Stimulated activated naive B cell treated with anti-CD40 and anti-IgM and Interleukin-4, amounts not matched to agents 10 μg/mL and 1 μg/mL and 100 μg/mL, for 72 hours (primary cell): ENCODE data around the gene TBX15.
A peak's percentile ranks its signal among the peaks of the same experiment; 100 is the strongest.

Experiments used
- ATAC-seq, 2 donors: fragments of 150-1000 bp; cut with Tn5 transposase; replicated peaks; 2 replicates each; pipeline ENCODE4 v1.10.0; 2021; ENCODE audit warnings: moderate library complexity in 1 of 2
- DNase-seq: peaks from one replicate; pipeline ENCODE4 v3.0.0; 2021
- H3K27ac Mint-ChIP-seq: one replicate; pipeline ENCODE4 v1.8.0; 2022; ENCODE audit warnings: mild to moderate bottlenecking, mixed read lengths
- H3K27me3 Mint-ChIP-seq, 2 donors: one replicate each; pipeline ENCODE4 v1.8.0; 2022; ENCODE audit warnings: mixed read lengths in 2 of 2
- H3K36me3 Mint-ChIP-seq, 2 donors: one replicate each; pipeline ENCODE4 v1.8.0; 2022; ENCODE audit warnings: mixed read lengths in 2 of 2, mild to moderate bottlenecking in 1 of 2
- H3K4me1 Mint-ChIP-seq, 2 donors: one replicate each; pipeline ENCODE4 v1.8.0; 2022; ENCODE audit warnings: mixed read lengths in 2 of 2, mild to moderate bottlenecking in 1 of 2
- H3K4me3 Mint-ChIP-seq, 2 donors: one replicate each; pipeline ENCODE4 v1.8.0; 2022; ENCODE audit warnings: mild to moderate bottlenecking in 2 of 2, mixed read lengths in 2 of 2, moderate library complexity in 1 of 2
- H3K9me3 Mint-ChIP-seq, 2 donors: one replicate each; pipeline ENCODE4 v1.8.0; 2022; ENCODE audit warnings: mixed read lengths in 2 of 2, mild to moderate bottlenecking in 1 of 2

TBX15 gene

DNA sequence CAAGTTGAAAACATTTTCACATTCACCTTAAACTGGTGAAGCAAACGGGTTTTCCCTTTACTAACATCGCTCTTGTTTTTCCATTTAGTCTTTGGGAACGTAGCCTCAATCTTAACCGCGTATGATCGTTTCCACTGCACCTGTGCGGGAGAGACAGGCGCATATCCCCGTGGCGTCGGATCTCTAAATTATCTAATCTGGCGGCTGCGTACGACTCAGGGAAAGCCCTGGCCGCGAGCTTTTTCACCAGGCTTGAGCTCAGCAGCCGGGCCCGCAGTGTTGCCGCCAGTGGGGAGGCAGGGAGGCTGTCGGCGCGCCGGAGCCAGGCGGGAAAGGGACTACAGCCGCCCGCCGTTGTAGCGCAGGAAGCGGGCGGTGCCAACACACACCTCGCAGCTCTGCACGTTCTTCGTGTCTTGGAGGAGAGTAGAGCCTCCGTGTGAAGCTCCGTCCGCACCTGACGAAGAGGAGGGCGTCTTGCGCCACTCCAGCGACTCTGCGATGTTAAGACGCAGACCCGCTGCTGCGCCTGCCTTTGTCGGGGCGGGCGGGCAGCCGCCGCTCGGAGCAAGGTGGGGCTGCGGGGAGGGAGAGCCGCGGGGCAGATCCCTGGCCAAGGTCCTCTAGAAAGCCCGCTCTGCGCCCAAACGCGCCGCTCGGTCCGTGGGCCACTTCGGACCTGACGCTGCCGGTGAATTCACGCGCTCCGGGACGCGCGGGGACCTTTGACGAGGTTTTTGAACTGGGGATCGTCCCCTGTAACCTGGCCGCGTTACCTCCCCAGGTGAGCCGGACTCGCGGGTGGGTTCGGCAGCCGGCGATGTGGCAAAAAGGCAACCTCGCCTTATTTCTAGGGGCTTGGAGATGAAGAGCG lies 18.5 kb upstream of the TBX15 start:
- ATAC-seq (no peak), DNase-seq (no peak)
- no peaks in the 10 kb centered on the region for H3K9me3 Mint-ChIP-seq
- H3K27ac Mint-ChIP-seq = peak overlapping the region; percentile 33
- peaks cover 13 to 29% of the 10 kb centered on the region in 2 donors for H3K4me1 Mint-ChIP-seq
- peak overlapping the region in 1 of 2 donors; percentile 41 for H3K4me3 Mint-ChIP-seq
- peaks cover 58 to 86% of the 10 kb centered on the region in 2 donors for H3K27me3 Mint-ChIP-seq
- H3K36me3 Mint-ChIP-seq = peaks cover 7 to 9% of the 10 kb centered on the region in 2 donors

DNA sequence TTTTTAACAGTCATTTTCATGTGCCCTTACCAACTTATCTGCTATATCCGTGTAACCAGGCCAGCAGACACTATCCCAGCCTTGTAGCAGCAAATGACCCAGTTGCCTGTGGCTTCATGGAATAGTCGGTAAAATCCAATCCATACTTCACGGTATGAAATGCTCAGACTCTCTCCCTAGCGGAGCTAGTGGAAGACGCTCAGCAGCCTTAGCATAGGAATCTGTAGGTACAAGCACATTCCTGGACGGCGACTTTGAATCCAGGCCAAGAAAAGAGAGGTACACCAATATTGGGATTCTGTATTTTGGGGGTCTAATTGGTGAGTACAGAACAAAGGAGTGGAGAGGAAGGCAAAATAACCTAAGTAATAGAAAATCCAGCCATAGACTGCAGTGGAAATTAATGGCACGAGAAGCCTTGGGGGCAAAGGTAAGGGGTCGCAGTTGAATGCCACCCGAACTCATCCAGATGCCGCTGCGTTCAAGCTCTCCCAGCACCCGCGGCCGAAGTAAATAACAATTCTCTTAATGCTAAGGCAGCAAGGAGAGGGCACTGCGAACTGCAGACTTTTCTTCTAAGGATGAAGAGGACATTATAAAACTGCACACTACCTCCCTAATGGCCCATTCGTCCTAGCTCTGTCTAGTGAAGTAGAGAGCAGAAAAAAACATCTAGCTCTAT lies 17.7 kb upstream of the TBX15 start:
- Mint-ChIP-seq H3K27me3 (peaks cover 66 to 93% of the 10 kb centered on the region in 2 donors), H3K27ac (peak overlapping the region; percentile 52), H3K4me1 (peaks cover 13 to 30% of the 10 kb centered on the region in 2 donors), H3K4me3 (no peak overlapping the region), H3K9me3 (no peaks in the 10 kb centered on the region), H3K36me3 (peaks cover 7 to 9% of the 10 kb centered on the region in 2 donors)
- DNase-seq (no peak), ATAC-seq (no peak)

DNA sequence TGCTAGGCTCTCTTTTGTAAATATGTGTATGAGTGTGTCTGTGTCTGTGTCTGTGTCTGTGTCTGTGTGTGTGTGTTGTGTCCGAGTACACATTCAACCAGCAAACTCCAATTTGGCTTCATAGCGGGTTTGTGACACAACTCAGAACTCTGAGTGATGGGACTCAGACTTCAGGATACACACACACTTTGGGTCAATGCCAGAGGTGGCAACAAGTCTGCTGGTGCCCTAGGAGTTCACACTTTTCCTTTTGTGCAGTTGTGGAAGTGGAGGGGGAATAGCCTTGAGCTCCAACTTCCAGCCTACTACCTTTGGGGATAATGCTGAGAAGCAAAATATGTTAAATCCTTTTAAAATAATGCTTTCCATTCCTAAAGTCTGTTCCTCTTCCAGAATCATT lies 16.6 kb upstream of the TBX15 start:
- DNase-seq (no peak), ATAC-seq (no peak)
- peaks cover 76 to 99% of the 10 kb centered on the region in 2 donors for H3K27me3 Mint-ChIP-seq
- H3K4me3 Mint-ChIP-seq = no peak overlapping the region
- peaks cover 7 to 9% of the 10 kb centered on the region in 2 donors for H3K36me3 Mint-ChIP-seq
- H3K27ac Mint-ChIP-seq = no peak overlapping the region
- peaks cover 14 to 38% of the 10 kb centered on the region in 2 donors for H3K4me1 Mint-ChIP-seq
- H3K9me3 Mint-ChIP-seq = no peaks in the 10 kb centered on the region

DNA sequence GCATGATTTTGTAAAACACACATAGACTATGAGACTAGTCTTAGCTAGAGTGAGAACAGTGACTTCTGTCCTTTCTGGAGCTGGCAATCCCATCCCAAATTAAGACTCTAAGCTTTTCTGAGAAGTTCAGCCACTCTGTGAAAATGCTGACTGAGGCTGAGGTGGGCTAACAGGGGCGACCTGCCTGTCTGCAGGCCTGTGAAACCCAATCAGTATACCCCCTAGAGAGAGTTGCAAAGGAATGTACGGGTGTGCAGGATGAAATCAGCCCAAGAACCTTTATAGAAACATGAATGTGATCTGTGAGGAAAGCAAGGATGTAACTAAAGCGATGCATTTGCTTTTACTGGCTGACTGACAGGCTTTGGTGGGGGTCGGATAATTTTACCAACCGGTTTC lies 16.0 kb upstream of the TBX15 start:
- H3K27ac Mint-ChIP-seq = no peak overlapping the region
- peaks cover 7 to 9% of the 10 kb centered on the region in 2 donors for H3K36me3 Mint-ChIP-seq
- peaks cover 14 to 38% of the 10 kb centered on the region in 2 donors for H3K4me1 Mint-ChIP-seq
- ATAC-seq (no peak), DNase-seq (no peak)
- H3K4me3 Mint-ChIP-seq = peak overlapping the region in 1 of 2 donors; percentile 28
- peaks cover 78 to 99% of the 10 kb centered on the region in 2 donors for H3K27me3 Mint-ChIP-seq
- H3K9me3 Mint-ChIP-seq = no peaks in the 10 kb centered on the region

DNA sequence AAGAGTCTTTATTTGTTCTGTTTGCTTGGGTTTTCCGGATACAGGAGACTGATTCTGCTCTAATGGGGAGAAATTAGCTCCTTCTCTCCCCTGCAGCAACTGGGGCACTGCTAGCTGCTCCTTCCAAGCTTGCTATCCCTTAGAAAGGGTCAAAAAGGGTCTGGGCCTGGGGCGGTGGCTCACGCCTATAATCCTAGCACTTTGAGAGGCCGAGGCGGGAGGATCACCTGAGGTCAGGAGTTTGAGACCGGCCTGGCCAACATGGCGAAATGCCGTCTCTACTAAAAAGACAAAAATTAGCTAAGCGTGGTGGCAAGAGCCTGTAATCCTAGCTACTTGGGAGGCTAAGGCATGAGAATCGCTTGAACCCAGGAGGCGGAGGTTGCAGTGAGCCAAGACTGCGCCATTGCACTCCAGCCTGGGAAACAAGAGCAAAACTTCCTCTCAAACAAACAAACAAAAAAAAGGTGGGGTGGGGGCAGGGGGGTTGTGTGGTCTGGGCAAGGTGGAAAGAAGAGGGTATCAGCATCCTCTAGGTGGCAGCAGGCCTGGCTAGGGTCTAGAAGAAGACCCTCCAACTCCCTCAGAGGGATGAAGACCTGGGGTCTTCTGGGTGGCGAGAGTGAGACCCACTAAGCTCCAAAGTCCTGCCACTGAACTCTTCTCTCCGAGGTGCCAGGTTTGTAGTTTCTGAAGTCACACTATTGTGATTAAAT lies 15.4 kb upstream of the TBX15 start:
- no peak for DNase-seq
- Mint-ChIP-seq H3K36me3 (peaks cover 6 to 8% of the 10 kb centered on the region in 2 donors), H3K4me3 (no peak overlapping the region), H3K27ac (no peak overlapping the region), H3K27me3 (peaks cover 78 to 99% of the 10 kb centered on the region in 2 donors), H3K9me3 (no peaks in the 10 kb centered on the region), H3K4me1 (peaks cover 11 to 35% of the 10 kb centered on the region in 2 donors)
- no peak for ATAC-seq

- no peak for DNase-seq
- Mint-ChIP-seq H3K9me3 (peaks cover 3 to 4% of the 10 kb centered on the region in 2 donors), H3K27ac (peak overlapping the region; percentile 66), H3K27me3 (peaks cover 83 to 96% of the 10 kb centered on the region in 2 donors), H3K4me1 (peaks cover 9 to 23% of the 10 kb centered on the region in 2 donors), H3K4me3 (peak overlapping the region in 1 of 2 donors; percentile 46), H3K36me3 (peaks cover 3 to 6% of the 10 kb centered on the region in 2 donors)
- no peak for ATAC-seq
Measured at GRCh38 chr1:119002028-119002686, 14.0 kb upstream of the TBX15 start.

DNA sequence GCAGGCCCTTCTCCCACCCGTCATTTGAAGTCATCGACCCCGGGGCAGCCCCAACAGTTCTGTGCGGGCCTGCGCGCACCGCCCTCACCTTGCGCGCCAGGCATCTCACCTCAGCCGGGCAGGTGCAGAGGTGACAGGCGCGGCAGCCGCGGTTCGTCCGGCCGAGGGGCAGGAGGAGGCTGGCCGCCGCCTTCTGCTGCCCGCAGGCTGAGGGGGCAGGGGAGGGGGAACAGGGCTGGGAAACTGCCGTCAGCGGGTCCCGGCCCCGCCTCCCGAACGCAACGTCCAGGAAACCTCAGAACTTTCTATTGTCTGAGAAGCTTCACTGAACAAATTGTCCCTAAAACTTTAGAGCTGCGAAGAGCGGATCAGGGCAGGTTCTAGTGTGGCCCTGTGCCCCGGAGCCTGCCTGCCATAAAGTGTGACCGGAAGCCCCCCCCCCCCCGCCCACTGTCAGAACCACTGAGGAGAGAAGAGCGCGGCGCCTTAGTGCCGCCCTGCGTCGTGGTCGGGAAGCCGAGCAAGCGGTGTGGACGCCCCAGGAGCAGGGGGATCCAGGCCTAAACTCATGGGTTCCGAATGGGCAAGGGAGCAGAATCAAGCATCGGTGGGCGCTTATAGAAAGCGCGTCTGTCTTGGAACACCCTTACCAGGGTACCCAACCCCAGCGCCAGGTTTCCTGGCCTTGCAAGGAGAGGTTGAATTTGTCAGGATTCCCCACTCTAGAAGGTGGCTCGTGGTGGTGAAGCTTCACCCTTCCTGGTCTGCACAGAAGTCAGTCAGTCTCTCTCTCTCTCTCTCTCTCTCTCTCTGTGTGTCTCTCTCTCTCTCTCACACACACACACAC lies 13.3 kb upstream of the TBX15 start:
- no peak for ATAC-seq

GRCh38 chr1:119000371-119001180 lies 12.4 kb upstream of the TBX15 start:
- Mint-ChIP-seq H3K36me3 (peaks cover 0 to 6% of the 10 kb centered on the region in 2 donors), H3K27ac (peak overlapping the region; percentile 62), H3K4me1 (peaks cover 6 to 17% of the 10 kb centered on the region in 2 donors), H3K4me3 (peak overlapping the region in 1 of 2 donors; percentile 29), H3K9me3 (peaks cover 3 to 4% of the 10 kb centered on the region in 2 donors), H3K27me3 (peaks cover 86 to 92% of the 10 kb centered on the region in 2 donors)
- DNase-seq (no peak), ATAC-seq (no peak)

More for the DNA sequence above, 13.3 kb upstream of the TBX15 start:
- Mint-ChIP-seq H3K27me3 (peaks cover 87 to 95% of the 10 kb centered on the region in 2 donors), H3K4me1 (peaks cover 9 to 20% of the 10 kb centered on the region in 2 donors), H3K9me3 (peaks cover 3 to 4% of the 10 kb centered on the region in 2 donors), H3K27ac (peak overlapping the region; percentile 66), H3K4me3 (no peak overlapping the region), H3K36me3 (peaks cover 1 to 6% of the 10 kb centered on the region in 2 donors)
- DNase-seq = no peak

DNA sequence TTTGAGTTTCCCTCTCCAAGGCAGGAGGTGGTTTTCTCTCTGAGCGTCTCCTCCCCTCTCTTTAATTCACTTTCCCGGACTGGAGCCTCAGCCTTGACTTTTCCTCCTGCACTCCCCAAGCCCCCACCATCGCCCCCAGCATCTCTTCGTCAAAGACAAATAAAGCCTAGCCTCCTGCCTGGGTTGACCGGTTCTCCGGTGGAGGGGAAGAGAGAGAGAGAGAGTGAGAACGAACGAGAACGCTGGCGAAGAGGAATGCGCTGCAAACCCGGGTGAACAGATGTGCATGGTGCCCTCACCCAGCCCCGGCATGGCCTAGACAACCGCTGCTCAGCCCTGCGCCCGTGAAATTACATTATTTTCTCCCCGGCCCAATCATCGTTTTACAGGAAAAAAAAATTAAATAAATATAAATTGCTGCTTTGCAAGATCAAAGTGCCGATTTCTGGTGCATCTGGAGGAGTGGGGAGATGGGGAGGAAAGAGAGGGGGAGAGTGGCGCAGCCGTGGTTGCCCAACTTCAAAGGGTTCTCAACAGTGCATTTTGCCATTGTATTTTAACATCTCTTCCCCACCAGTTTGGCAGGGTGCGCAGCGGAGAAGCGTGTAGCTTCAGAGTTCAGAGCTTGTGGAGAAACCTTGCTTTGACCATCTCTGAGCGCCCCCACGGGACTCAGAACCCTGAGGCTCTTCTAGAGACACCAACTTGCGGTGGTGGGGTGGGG lies 11.4 kb upstream of the TBX15 start:
- peak overlapping the region in 1 of 2 donors; percentile 44 for H3K4me3 Mint-ChIP-seq
- peaks cover 3 to 4% of the 10 kb centered on the region in 2 donors for H3K9me3 Mint-ChIP-seq
- peaks cover 6 to 17% of the 10 kb centered on the region in 2 donors for H3K4me1 Mint-ChIP-seq
- no peak for ATAC-seq
- H3K27me3 Mint-ChIP-seq = peaks cover 91 to 93% of the 10 kb centered on the region in 2 donors
- peaks cover 0 to 6% of the 10 kb centered on the region in 2 donors for H3K36me3 Mint-ChIP-seq
- peak overlapping the region; percentile 57 for H3K27ac Mint-ChIP-seq
- no peak for DNase-seq

GRCh38 chr1:118998171-118998570 lies 10.0 kb upstream of the TBX15 start:
- DNase-seq (no peak), ATAC-seq (no peak)
- no peak overlapping the region for H3K4me3 Mint-ChIP-seq
- peaks cover 3 to 4% of the 10 kb centered on the region in 2 donors for H3K9me3 Mint-ChIP-seq
- H3K27ac Mint-ChIP-seq = no peak overlapping the region
- H3K36me3 Mint-ChIP-seq = peaks cover 0 to 10% of the 10 kb centered on the region in 2 donors
- peaks cover 8 to 17% of the 10 kb centered on the region in 2 donors for H3K4me1 Mint-ChIP-seq
- peaks cover 91 to 93% of the 10 kb centered on the region in 2 donors for H3K27me3 Mint-ChIP-seq

DNA sequence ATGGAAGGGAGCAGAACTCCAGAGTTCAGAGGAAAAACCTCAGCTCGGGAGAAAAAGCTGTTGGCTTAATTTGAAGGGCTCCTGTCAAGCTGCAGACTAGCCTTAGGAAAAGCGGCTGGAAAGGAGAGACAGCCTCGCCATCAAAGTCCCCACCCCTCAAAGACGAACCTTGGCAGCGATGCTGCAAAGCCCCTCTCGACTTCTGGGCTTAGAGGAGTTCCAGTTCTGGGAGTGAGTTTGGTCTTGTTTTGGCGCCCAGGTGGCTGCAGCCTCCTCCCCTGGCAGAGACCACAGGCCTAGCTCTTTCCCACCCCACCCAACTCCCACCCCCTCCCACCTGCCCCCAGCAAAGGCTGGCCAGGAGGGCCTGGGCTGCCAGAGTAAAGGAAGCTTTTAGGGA lies 9.1 kb upstream of the TBX15 start:
- Mint-ChIP-seq H3K4me1 (peaks cover 8 to 18% of the 10 kb centered on the region in 2 donors), H3K27ac (no peak overlapping the region), H3K4me3 (no peak overlapping the region), H3K36me3 (peaks cover 0 to 10% of the 10 kb centered on the region in 2 donors), H3K9me3 (peaks cover 4 to 5% of the 10 kb centered on the region in 2 donors), H3K27me3 (peaks cover 85 to 89% of the 10 kb centered on the region in 2 donors)
- DNase-seq = no peak
- no peak for ATAC-seq
